ELF-1 (cell line): ENCODE measurements around the gene PTGER1.
"Not testable (repeated sequence)": the region's sequence is repeated elsewhere in the genome, so short reads cannot be mapped to it uniquely, and the experiment has no call there.

Source experiments
- DNase-seq: peaks from one replicate; pipeline ENCODE4 v3.0.0-alpha.2; 2016; ENCODE audit warnings: low read depth, low spot score

The PTGER1 gene

GRCh38 chr19:14475251-14476073 lies at the start of gene PTGER1:
PTGER1 (minus strand) TSS chr19:14475354; CDS start chr19:14474320, 1,034 bp downstream.
- DNase-seq: peak; percentile 50

- DNase-seq: no peak
These were observed 45.4 kb upstream of the PTGER1 start for GRCh38 chr19:14520543-14520942.

GRCh38 chr19:14519860-14520407 lies 44.8 kb upstream of the PTGER1 start:
- DNase-seq: peak; percentile 36

GRCh38 chr19:14519245-14519859 lies 44.2 kb upstream of the PTGER1 start:
- DNase-seq: no peak

- DNase-seq: no peak
These were observed 42.8 kb upstream of the PTGER1 start, which contains the start of gene DNAJB1 for GRCh38 chr19:14517840-14518505. DNAJB1 (minus strand) TSS chr19:14518397; CDS start chr19:14518349, 48 bp downstream.

GRCh38 chr19:14517446-14517839 lies 42.3 kb upstream of the PTGER1 start:
- DNase-seq: no peak

GRCh38 chr19:14516746-14517438 lies 41.7 kb upstream of the PTGER1 start:
- DNase-seq: no peak

GRCh38 chr19:14516048-14516534 lies 40.9 kb upstream of the PTGER1 start:
- DNase-seq: no peak

- DNase-seq: no peak
These were observed 40.4 kb upstream of the PTGER1 start for GRCh38 chr19:14515501-14516047.

GRCh38 chr19:14514215-14514863 lies 39.2 kb upstream of the PTGER1 start:
- DNase-seq: no peak

GRCh38 chr19:14512406-14512961 lies 37.3 kb upstream of the PTGER1 start:
- no peak for DNase-seq

- DNase-seq: no peak
These were observed 36.1 kb upstream of the PTGER1 start for GRCh38 chr19:14511229-14511593.

GRCh38 chr19:14510311-14511228 lies 35.4 kb upstream of the PTGER1 start:
- no peak for DNase-seq

GRCh38 chr19:14507704-14508542 lies 32.8 kb upstream of the PTGER1 start:
- DNase-seq: no peak

- peak; percentile 94 for DNase-seq
These were observed 30.5 kb upstream of the PTGER1 start for GRCh38 chr19:14505488-14506239.

- DNase-seq: not testable (repeated sequence)
These were observed 29.4 kb upstream of the PTGER1 start for GRCh38 chr19:14504575-14504974.

- no peak for DNase-seq
These were observed 28.1 kb upstream of the PTGER1 start for GRCh38 chr19:14503285-14503684.
